K562 (cell line): ENCODE measurements around the gene SLC25A18. TPM values are rescaled to one million over a fixed set of nuclear protein-coding genes. Genes with fewer than 3 reads are reported as not detected.
A peak's percentile ranks its signal among the peaks of the same experiment; 100 is the strongest.

Source experiments
- ATAC-seq: fragments of 200-7000 bp; cut with Tn5 transposase; 3 replicates; pipeline ENCODE4 v1.9.1; 2020; ENCODE audit warnings: moderate library complexity
- BruUV-seq: library from RNA; stranded (reverse); fragments of 400-500 nt; replicated peaks from 2 replicates; lab custom pipeline; 2021; lab: Mats Ljungman, UMichigan
- CTCF ChIA-PET: fragments of 300-600 bp; formaldehyde crosslinking; extraction: SDS; loops from one replicate; lab custom pipeline; 2021; ENCODE audit warnings: low intra/inter-chr PET ratio; lab: Yijun Ruan, JAX
- POLR2A ChIA-PET: fragments of 300-600, 350-650 bp; sonication (Branson Sonifier 250); formaldehyde crosslinking; extraction: SDS; loops from one replicate; lab custom pipeline; 2021; ENCODE audit warnings: antibody characterized with exemption, inconsistent platforms; lab: Yijun Ruan, JAX
- DNase-seq, 4 experiments: peaks; one replicate each; pipeline versions ENCODE4 v3.0.0 to v3.0.0-alpha.2; 2011 to 2018; ENCODE audit warnings: low spot score in 3 of 4, mixed read lengths in 3 of 4; ENCODE audit errors: extremely low read depth in 1 of 4
- FAIRE-seq: peaks from 2 replicates; lab custom pipeline; 2011; peaks lifted over from hg19 to GRCh38; lab: Jason Lieb, UNC
- H2AFZ ChIP-seq: 2 replicates; pipeline ENCODE4 v1.6.0; 2011; ENCODE audit warnings: low read depth, low read length, control low read depth, inconsistent platforms
- H3K27ac ChIP-seq: fragments of 200-600 bp; 3 replicates; pipeline ENCODE4 v1.8.0; 2011; ENCODE audit warnings: low read depth, mild to moderate bottlenecking, control low read depth, inconsistent platforms, low read length, moderate library complexity, mixed read lengths; ENCODE audit errors: extremely low read depth
- H3K27me3 ChIP-seq, 2 experiments: fragments of 300-600 bp in 1 of 2; 2 replicates in 1 of 2; 3 replicates in 1 of 2; pipeline versions ENCODE4 v1.6.0 to v1.8.0; 2011; ENCODE audit warnings: inconsistent platforms in 2 of 2, low read length in 2 of 2, mild to moderate bottlenecking in 1 of 2, mixed read lengths in 1 of 2, moderate library complexity in 1 of 2; ENCODE audit not compliant: control insufficient read depth in 2 of 2, insufficient read depth in 2 of 2
- H3K36me3 ChIP-seq: fragments of 300-600 bp; 3 replicates; pipeline ENCODE4 v1.8.0; 2011; ENCODE audit warnings: mild to moderate bottlenecking, low read length, inconsistent platforms; ENCODE audit not compliant: control insufficient read depth, insufficient read depth
- H3K4me1 ChIP-seq, 2 experiments: fragments of 200-600 bp in 1 of 2; replicated peaks in 1 of 2; 2 replicates in 1 of 2; 3 replicates in 1 of 2; pipeline versions ENCODE4 v1.5.1 to v1.8.0; 2011; ENCODE audit warnings: inconsistent platforms in 2 of 2, low read length in 2 of 2, mild to moderate bottlenecking in 1 of 2, mixed read lengths in 1 of 2, moderate library complexity in 1 of 2; ENCODE audit not compliant: control insufficient read depth in 2 of 2, insufficient read depth in 2 of 2
- H3K4me2 ChIP-seq: 2 replicates; pipeline ENCODE4 v1.6.1; 2011; ENCODE audit warnings: low read length, control low read depth, inconsistent platforms, mixed read lengths; ENCODE audit not compliant: insufficient read depth
- H3K4me3 ChIP-seq: fragments of 200-600 bp; sonication (generic), shearing (Covaris generic); 2 replicates; pipeline ENCODE4 v1.5.1; 2016; ENCODE audit warnings: control low read depth, inconsistent platforms
- H3K79me2 ChIP-seq: fragments of 200-600 bp; 3 replicates; pipeline ENCODE4 v1.8.0; 2011; ENCODE audit warnings: low read length, inconsistent platforms; ENCODE audit not compliant: control insufficient read depth, insufficient read depth
- H3K9ac ChIP-seq, 2 experiments: 2 replicates each; pipeline versions ENCODE4 v1.6.0 to v1.6.1; 2011; ENCODE audit warnings: low read depth in 2 of 2, low read length in 2 of 2, control low read depth in 1 of 2, inconsistent platforms in 1 of 2, mild to moderate bottlenecking in 1 of 2, mixed read lengths in 1 of 2; ENCODE audit not compliant: insufficient read depth in 1 of 2
- H3K9me1 ChIP-seq: one replicate; pipeline ENCODE4 v1.6.0; 2011; ENCODE audit warnings: inconsistent platforms, mild to moderate bottlenecking, low read length, moderate library complexity; ENCODE audit not compliant: control insufficient read depth, insufficient read depth
- H3K9me3 ChIP-seq: replicated peaks from 2 replicates; pipeline ENCODE4 v1.5.1; 2011; ENCODE audit warnings: low read depth, low read length, inconsistent platforms; ENCODE audit not compliant: control insufficient read depth, insufficient read depth
- H4K20me1 ChIP-seq: replicated peaks from 2 replicates; pipeline ENCODE4 v1.6.1; 2011; ENCODE audit warnings: low read length, inconsistent platforms, mixed read lengths; ENCODE audit not compliant: control insufficient read depth, insufficient read depth
- CCAR2 ChIP-seq: fragments of 200-400 bp; formaldehyde crosslinking; IDR thresholded peaks from 2 replicates; pipeline ENCODE4 v1.6.1; 2017; ENCODE audit warnings: mild to moderate bottlenecking, low read depth, low read length
- CTCF ChIP-seq, 3 experiments: IDR thresholded peaks in 2 of 3; conservative IDR thresholded peaks in 1 of 3; 2 replicates each; pipeline ENCODE4 v1.5.1; 2011 to 2012; ENCODE audit warnings: low read length in 3 of 3, mild to moderate bottlenecking in 3 of 3, control low read depth in 2 of 3, improper control_type of control experiment in 1 of 3, inconsistent platforms in 1 of 3, low read depth in 1 of 3, mixed read lengths in 1 of 3, moderate library complexity in 1 of 3; ENCODE audit not compliant: insufficient read depth in 2 of 3
- CTCFL ChIP-seq: IDR thresholded peaks from 2 replicates; pipeline ENCODE4 v1.6.1; 2011; ENCODE audit warnings: borderline replicate concordance, low read depth, mild to moderate bottlenecking, moderate library complexity, low read length; ENCODE audit not compliant: insufficient read depth, poor library complexity, severe bottlenecking
- HCFC1 ChIP-seq: IDR thresholded peaks from 2 replicates; pipeline ENCODE4 v1.6.1; 2012; ENCODE audit warnings: low read depth, low read length, improper control_type of control experiment
- PKNOX1 ChIP-seq: fragments of 450-650 bp; IDR thresholded peaks from 2 replicates; pipeline ENCODE4 v1.6.1; 2016
- ZBED1 ChIP-seq: IDR thresholded peaks from 2 replicates; pipeline ENCODE4 v1.6.1; 2014
- ZNF75A ChIP-seq: fragments of 450-650 bp; formaldehyde crosslinking; IDR thresholded peaks from 2 replicates; pipeline ENCODE4 v1.4.0; 2020; ENCODE audit warnings: mild to moderate bottlenecking
- WGBS: fragments of 100-300 bp; shearing (Covaris generic); methylation state at CpG from one replicate; pipeline ENCODE4 v1.1.6; 2016; ENCODE audit warnings: low coverage, mixed read lengths; ENCODE audit not compliant: insufficient coverage; ENCODE audit errors: missing lambda C conversion rate; 5-methylcytosine and 5-hydroxymethylcytosine counted together
- in situ Hi-C: fragments of 300-500 bp; cut with MboI; formaldehyde crosslinking; loops from 4 replicates; pipeline ENCODE4 v1.15.0; 2018; ENCODE audit warnings: inconsistent platforms, mixed read lengths
- intact Hi-C: fragments of 100-400 bp; cut with micrococcal nuclease; formaldehyde crosslinking; loops from 2 replicates; pipeline ENCODE4 v1.14.2; 2022
- polyA plus RNA-seq, 8 experiments: library from polyadenylated mRNA; depleted of rRNA in 4 of 8; stranded (reverse) in 5 of 8; unstranded in 3 of 8; fragments of >200 nt; fragmentation: Nextera tagmentation in 2 of 8; fragmentation: Illumina TruSeq in 1 of 8; extraction: Ambion mirVana in 2 of 8; extraction: Trizol in 1 of 8; gene quantifications; 2 replicates each; pipeline versions ENCODE4 v1.2.1 to v1.2.3, GENCODE V29; 2011 to 2014; ENCODE audit warnings: inconsistent platforms in 1 of 8, missing spikeins in 1 of 8
- total RNA-seq, 7 experiments: library from RNA; depleted of rRNA in 6 of 7; stranded (reverse); fragments of >200 nt in 6 of 7; fragmentation: Illumina TruSeq in 2 of 7; extraction: Trizol in 2 of 7; gene quantifications; 2 replicates each; pipeline versions ENCODE4 v1.2.1 to v1.2.3, GENCODE V29; 2011 to 2021; ENCODE audit warnings: low replicate concordance in 1 of 7
- TF ChIP-seq, protein P1 (sequence below): fragments of 150-350 bp; conservative IDR thresholded peaks from 2 replicates; pipeline ENCODE4 v1.6.1; 2014; ENCODE audit warnings: low read length

SLC25A18 gene
- total and polyA plus RNA-seq, 9 of the 15 experiments (the other 6 are each of a cell fraction or from before 2014, with no cell fraction given), result 0.04 TPM; not detected in 8

DNA sequence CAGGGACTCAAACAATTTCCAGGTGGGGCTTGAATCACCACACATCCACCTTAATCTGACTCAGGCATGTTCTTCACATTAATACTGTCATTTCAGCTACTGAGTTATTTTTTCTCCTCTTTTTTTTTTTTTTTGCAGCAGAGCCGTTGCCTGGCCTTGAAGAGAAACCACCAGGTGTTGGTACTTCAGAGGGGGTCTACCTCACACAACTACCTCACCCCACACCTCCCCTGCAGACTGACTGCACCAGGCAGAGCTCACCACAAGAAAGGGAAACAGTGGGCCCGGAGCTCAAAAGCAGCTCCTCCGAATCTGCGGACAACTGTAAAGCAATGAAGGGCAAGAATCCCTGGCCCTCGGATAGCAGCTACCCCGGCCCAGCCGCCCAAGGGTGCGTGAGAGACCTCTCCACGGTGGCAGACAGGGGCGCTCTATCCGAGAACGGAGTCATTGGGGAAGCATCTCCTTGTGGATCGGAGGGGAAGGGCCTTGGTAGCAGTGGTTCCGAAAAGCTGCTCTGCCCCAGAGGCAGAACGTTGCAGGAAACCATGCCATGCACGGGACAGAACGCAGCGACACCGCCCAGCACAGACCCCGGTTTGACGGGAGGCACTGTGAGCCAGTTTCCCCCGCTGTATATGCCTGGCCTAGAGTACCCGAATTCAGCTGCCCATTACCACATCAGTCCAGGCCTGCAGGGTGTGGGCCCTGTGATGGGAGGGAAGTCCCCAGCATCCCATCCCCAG, 15.1 kb upstream of the SLC25A18 start:
- BruUV-seq, result no TSS peak
- Histone ChIP-seq H3K79me2 (no peaks in the 10 kb centered on the region), H2AFZ (no peak overlapping the region), H4K20me1 (no peaks in the 10 kb centered on the region), H3K4me2 (no peak overlapping the region), H3K4me3 (no peak overlapping the region), H3K9me1 (no peaks in the 10 kb centered on the region), H3K27me3 (peaks cover 49 to 50% of the 10 kb centered on the region in 2 experiments), H3K9ac (no peak overlapping the region), H3K9me3 (no peaks in the 10 kb centered on the region), H3K27ac (no peak overlapping the region), H3K4me1 (0 out of 5 replicates have a peak, but pooled peaks cover 0 to 4% of the 10 kb centered on the region in 2 experiments), H3K36me3 (no peaks in the 10 kb centered on the region)
- ChIA-PET POLR2A (interaction anchor here (0.6 to 1.0 kb wide), 4 partner anchors 11 to 897 kb away, joined by 3 read pairs; no protein-coding TSS in a partner anchor), CTCF (interaction anchor here (0.6 kb wide), 1 partner anchor 211 kb away, joined by 4 read pairs; no protein-coding TSS in a partner anchor)
- no peak for FAIRE-seq
- ATAC-seq, result peak; percentile 76
- DNase-seq, result peak in 2 of 4 experiments; percentile 20 to 35
- in situ Hi-C loops (no loop called here), intact Hi-C loops (no loop called here)
- 5% methylated on average over 22 of the region's 23 CpGs for WGBS
- TF ChIP-seq CCAR2 (no peak), HCFC1 (0 out of 2 replicates have a peak, but pooled peaks have one; percentile 10), ZBED1 (no peak), CTCFL (peak; percentile 2), CTCF (IDR thresholded peaks at IDR 0.05 in 2 of 3, conservative IDR thresholded peaks at IDR 0.05 in 1 of 3; ENCODE audit: insufficient read depth in 2 of 3, low read depth in 1 of 3, low read length in 3 of 3) (peak; percentile 23 to 38 (median 27); a peak in 2 of 6 replicates), ZNF75A (CRISPR knock-in tag) (no peak), PKNOX1 (no peak)
- TF ChIP-seq, protein P1, sequence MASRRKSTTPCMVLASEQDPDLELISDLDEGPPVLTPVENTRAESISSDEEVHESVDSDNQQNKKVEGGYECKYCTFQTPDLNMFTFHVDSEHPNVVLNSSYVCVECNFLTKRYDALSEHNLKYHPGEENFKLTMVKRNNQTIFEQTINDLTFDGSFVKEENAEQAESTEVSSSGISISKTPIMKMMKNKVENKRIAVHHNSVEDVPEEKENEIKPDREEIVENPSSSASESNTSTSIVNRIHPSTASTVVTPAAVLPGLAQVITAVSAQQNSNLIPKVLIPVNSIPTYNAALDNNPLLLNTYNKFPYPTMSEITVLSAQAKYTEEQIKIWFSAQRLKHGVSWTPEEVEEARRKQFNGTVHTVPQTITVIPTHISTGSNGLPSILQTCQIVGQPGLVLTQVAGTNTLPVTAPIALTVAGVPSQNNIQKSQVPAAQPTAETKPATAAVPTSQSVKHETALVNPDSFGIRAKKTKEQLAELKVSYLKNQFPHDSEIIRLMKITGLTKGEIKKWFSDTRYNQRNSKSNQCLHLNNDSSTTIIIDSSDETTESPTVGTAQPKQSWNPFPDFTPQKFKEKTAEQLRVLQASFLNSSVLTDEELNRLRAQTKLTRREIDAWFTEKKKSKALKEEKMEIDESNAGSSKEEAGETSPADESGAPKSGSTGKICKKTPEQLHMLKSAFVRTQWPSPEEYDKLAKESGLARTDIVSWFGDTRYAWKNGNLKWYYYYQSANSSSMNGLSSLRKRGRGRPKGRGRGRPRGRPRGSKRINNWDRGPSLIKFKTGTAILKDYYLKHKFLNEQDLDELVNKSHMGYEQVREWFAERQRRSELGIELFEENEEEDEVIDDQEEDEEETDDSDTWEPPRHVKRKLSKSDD, result no peak
